HG03196 (cell line): ENCODE data around the gene RAI1.

Experiments used
- ATAC-seq: cut with Tn5 transposase; IDR thresholded peaks from one replicate; pipeline ENCODE4 v1.9.1; 2021; ENCODE audit not compliant: unreplicated experiment

Gene RAI1

GRCh38 chr17:17780922-17781590 lies 99.8 kb downstream of the RAI1 start:
- ATAC-seq: no peak

GRCh38 chr17:17781591-17782496 lies 100.6 kb downstream of the RAI1 start:
- ATAC-seq: no peak

- ATAC-seq: no peak
These were observed 101.4 kb downstream of the RAI1 start for GRCh38 chr17:17782523-17783115.

- no peak for ATAC-seq
These were observed 102.0 kb downstream of the RAI1 start for GRCh38 chr17:17783116-17783824.

- no peak for ATAC-seq
These were observed 102.8 kb downstream of the RAI1 start for GRCh38 chr17:17783825-17784656.

DNA sequence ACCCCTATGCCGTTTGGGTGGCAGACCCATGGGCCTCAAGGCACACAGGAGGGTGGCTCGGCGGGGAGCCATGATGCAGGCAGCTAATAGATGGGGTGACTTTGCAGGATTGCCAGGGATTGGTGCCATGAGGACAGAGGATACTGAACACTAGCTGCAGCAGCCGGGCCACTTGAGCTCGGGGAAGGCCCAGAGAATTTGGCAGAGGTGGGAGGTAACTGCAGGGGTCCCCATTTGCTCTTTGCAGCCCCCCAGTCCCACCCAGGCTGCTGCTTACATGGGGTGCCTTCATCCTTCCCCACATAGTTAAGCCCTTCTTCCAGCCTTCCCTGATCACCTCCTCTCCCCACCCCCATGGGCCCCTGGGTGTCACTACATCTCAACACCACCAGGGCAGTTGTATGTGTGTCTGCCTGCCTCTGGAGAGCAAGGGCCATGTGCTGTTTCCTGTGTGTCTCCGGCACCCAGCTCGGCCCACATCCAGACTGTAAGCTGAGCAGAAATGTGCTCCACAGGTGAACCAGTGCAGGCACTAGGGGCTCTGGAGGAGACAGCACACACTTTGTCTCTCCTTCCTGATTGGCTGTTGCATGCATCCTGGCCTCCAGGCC lies 103.5 kb downstream of the RAI1 start:
- no peak for ATAC-seq

DNA sequence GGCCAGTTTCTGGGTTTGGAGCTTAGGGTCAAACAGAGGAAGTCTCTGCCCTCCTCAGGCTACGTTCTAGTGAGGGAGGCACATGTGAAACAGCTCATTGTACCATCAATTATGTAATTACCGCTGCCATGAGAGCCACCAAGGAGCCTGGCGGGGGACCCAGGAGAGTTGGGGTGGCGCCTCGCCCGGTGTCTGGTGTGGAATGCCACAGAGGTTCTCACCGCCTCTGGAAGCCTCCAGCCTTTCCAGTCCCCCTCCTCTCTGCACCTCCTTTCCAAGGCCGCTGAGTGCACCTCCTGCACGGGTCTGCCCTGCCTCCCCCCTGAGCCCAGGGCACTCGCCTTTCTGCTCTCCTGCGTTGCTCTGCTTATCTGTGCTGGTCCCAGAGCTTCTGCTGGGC lies 104.1 kb downstream of the RAI1 start:
- no peak for ATAC-seq

GRCh38 chr17:17786998-17787397 lies 105.7 kb downstream of the RAI1 start:
- ATAC-seq: no peak

DNA sequence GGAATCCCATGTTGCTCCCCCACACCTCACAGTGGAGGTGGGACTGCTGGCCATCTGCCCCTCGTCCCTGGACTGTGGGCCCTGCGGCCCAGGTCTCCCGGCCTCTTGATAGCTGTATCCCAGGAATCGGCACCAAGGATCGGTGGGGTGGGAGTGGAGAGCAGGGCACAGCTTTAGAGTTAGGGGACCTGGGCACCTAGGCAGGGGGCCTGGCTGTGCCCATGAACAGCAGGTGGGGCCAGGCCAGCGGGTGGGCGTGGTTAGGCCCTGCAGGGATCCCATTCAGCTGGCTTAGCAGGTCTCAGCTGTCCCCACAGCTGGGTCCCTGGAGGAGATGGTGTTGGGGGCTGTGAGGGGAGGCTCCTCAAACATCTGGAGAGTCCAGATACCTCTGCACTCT lies 106.3 kb downstream of the RAI1 start:
- no peak for ATAC-seq

DNA sequence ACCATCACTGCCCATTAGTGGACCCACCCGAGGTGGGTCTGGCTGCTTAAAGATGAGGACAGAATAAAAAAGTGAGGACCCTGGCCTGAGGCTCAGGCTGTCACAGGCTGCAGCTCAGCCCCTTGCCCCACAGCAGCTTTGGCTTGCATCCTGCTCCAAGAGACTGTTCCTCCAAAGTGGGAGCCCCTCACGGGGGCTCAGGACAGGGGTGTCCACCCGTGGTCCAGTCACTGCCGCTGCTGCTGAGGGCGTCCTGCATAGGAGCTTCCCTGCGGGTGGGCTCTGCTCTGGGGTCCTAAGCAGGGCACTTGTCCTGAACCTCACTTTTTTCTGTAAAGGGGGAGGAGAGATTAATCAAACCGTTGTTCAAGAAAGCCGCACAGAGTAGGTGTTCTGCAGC lies 107.7 kb downstream of the RAI1 start:
- no peak for ATAC-seq

DNA sequence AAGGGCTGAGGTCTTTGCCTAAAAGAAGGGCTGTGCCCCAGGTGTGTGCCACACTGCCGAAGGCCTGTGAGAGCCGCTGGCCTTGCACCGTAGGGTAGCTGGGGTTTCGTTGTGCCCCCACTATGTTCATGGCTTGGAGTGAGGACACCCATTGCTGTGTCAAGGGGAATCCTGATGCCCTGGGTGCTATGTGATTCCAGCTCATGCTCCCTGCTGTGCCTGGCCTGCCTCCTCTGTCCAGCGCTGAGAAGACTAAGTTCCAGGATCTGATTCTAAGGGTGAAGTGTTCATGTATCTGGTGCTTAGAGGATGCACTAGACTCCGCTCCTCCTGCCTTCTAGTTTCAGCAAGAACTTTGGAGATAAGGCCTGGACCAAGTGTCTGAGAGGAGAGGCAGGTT lies 108.2 kb downstream of the RAI1 start:
- no peak for ATAC-seq

GRCh38 chr17:17789828-17790636 lies 108.8 kb downstream of the RAI1 start:
- no peak for ATAC-seq

DNA sequence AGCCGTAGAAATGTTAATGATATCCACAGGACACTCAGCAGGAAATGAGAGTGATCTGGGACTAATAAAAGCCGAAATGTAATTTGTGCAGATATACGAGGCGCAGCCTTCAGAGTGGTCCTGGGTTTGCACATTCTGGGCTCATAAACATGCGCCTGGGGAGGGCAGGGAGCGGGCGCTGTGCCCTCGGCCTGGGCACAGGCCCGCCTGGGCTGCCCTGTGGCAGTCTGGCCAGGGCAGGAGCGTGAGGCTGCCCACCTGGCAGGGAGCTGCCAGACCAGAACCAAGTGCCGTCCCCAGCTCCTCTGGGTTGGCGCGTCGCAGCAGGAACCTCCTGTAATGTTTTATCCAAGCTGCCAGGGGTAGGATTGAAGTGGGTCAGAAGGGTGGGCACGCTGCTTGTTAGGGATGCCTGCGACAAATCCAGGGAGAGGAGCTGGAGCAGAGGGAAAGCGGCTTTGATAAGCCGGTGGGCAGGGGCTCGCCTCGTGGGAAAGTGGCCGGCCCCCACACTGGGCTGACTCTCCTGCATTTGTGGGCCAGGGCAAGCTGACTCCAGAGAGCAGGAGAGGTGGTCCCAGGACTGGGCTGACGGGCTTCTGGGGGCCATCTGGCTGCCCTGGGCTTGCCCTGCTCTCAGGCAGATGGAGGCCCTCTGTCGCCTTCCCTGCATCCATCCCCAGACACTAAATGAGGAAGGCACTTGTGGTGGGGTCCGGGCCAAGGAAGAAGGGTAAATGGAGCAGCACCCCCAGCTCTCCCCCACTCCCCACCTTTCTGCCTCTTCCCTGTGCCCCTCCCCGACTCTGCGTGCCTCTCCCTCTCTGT lies 109.6 kb downstream of the RAI1 start:
- ATAC-seq: no peak

- no peak for ATAC-seq
These were observed 110.8 kb downstream of the RAI1 start for GRCh38 chr17:17792037-17792550.

- ATAC-seq: no peak
These were observed 111.5 kb downstream of the RAI1 start for GRCh38 chr17:17792551-17793377.

GRCh38 chr17:17793378-17794214 lies 112.3 kb downstream of the RAI1 start:
- ATAC-seq: no peak
